ENCODE results near the gene CACNA1C. TPM values are rescaled to one million over a fixed set of nuclear protein-coding genes. Genes with fewer than 3 reads are reported as not detected.

The CACNA1C gene
- total and polyA plus RNA-seq, 10 of the 15 experiments (the other 5 are each of a cell fraction or from before 2014, with no cell fraction given): under 0.01 to 0.15 (median 0.09) TPM; not detected in 5

DNA sequence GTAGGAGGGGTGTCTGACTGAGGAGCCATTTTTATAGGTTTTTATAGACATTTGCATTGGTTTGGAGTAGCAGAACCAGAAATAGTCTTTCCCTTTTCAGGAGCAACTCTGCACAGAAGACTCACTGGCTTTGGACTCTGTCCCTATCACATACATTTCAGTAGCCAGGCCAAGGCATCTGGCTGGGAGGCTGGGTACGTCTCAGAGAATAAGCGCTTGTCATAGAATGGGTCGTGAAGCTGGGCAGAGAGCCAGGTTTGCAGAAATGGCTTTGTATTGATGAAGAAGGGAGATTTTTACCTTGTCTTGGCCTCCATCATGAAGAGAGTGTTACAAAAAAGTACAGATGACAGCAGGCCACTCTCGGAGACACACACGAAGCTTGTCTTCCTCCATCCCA lies 98.6 kb downstream of the CACNA1C start:
- in situ Hi-C loops (cut with MboI) (no loop called here), intact Hi-C loops (cut with micrococcal nuclease; ENCODE audit: unreplicated experiment) (no loop called here)
- Histone ChIP-seq H3K4me3 (no peak overlapping the region), H3K4me1 (ENCODE audit: control insufficient read depth, insufficient read depth, low read length) (peaks cover 10% of the 10 kb centered on the region; the same call in 1 of the 2 replicates), H3K9ac (ENCODE audit: control insufficient read depth, insufficient read depth, low read length) (no peak overlapping the region), H3K27ac (ENCODE audit: control insufficient read depth, insufficient read depth) (no peak overlapping the region), H3K9me3 (replicated peaks; ENCODE audit: control insufficient read depth, insufficient read depth, low read length) (no peaks in the 10 kb centered on the region; the same call in 2 of the 3 replicates), H3K4me2 (ENCODE audit: control insufficient read depth, insufficient read depth) (no peak overlapping the region), H3K79me2 (ENCODE audit: control insufficient read depth, insufficient read depth, low read length) (no peaks in the 10 kb centered on the region), H3K27me3 (replicated peaks in 1 of 2; ENCODE audit: control insufficient read depth in 2 of 2, insufficient read depth in 2 of 2, low read length in 1 of 2) (peaks cover 0 to 1% of the 10 kb centered on the region in 2 experiments; a peak in 3 of 4 replicates), H3K36me3 (ENCODE audit: control insufficient read depth in 2 of 2, insufficient read depth in 2 of 2, low read length in 1 of 2) (no peaks in the 10 kb centered on the region), H2AFZ (ENCODE audit: control insufficient read depth, low read depth, low read length) (no peak overlapping the region), H4K20me1 (ENCODE audit: control insufficient read depth, insufficient read depth) (no peaks in the 10 kb centered on the region)
- ChIA-PET POLR2A (no interaction called here), SMC1A (ENCODE audit: uncharacterized antibody, unreplicated experiment) (interaction anchor here (0.9 kb wide), 1 partner anchor 100 kb away, joined by 4 read pairs; no protein-coding TSS in a partner anchor), CTCF (no interaction called here), RAD21 (ENCODE audit: unreplicated experiment) (no interaction called here)
- TF ChIP-seq BHLHE40 (IDR thresholded peaks at IDR 0.05; ENCODE audit: borderline replicate concordance in 1 of 2, low read depth in 2 of 2, low read length in 1 of 2) (no peak), HDGF (IDR thresholded peaks at IDR 0.05) (no peak), POLR2AphosphoS5 (IDR thresholded peaks at IDR 0.05; ENCODE audit: low read length) (no peak)
- TF ChIP-seq, protein P1, sequence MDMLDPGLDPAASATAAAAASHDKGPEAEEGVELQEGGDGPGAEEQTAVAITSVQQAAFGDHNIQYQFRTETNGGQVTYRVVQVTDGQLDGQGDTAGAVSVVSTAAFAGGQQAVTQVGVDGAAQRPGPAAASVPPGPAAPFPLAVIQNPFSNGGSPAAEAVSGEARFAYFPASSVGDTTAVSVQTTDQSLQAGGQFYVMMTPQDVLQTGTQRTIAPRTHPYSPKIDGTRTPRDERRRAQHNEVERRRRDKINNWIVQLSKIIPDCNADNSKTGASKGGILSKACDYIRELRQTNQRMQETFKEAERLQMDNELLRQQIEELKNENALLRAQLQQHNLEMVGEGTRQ (IDR thresholded peaks at IDR 0.05; ENCODE audit: borderline replicate concordance, low read depth, low read length): no peak
- FAIRE-seq: no peak
- 90% methylated on average over 5 of the region's 5 CpGs for WGBS (ENCODE audit: insufficient coverage, insufficient replicate concordance, low lambda C conversion rate, missing lambda C conversion rate)
- ATAC-seq: no peak
- no peak for DNase-seq (ENCODE audit: low read depth, low spot score)
- no TSS peak for BruUV-seq (replicated peaks)

DNA sequence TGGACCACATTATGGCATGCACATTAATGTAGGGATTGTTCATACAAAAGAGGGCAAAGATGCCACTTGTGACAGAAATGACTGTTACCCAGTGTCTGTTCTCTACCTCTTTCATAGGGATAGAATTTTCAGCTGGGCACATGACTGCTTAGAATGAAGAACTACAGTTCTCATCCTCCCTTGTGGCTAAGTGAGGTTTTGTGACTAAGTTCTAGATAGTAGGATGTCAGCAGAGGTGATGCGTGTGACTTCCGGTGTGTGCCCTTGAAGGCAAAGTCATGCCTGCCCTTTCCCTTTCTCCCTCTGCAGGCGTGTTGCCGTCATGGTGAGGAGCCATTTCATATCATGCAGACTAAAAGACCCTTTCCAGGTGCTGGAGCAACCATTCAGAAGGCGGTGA lies 99.3 kb downstream of the CACNA1C start:
- H2AFZ ChIP-seq (ENCODE audit: control insufficient read depth, low read depth, low read length): peak overlapping the region; percentile 61
- H3K27me3 ChIP-seq (replicated peaks in 1 of 2; ENCODE audit: control insufficient read depth in 2 of 2, insufficient read depth in 2 of 2, low read length in 1 of 2): peaks cover 0 to 3% of the 10 kb centered on the region in 2 experiments; a peak in 1 of 4 replicates
- no peak overlapping the region for H3K27ac ChIP-seq (ENCODE audit: control insufficient read depth, insufficient read depth)
- H3K9ac ChIP-seq (ENCODE audit: control insufficient read depth, insufficient read depth, low read length): no peak overlapping the region
- BruUV-seq (replicated peaks): no TSS peak
- POLR2A ChIA-PET: no interaction called here
- peaks cover 10% of the 10 kb centered on the region; the same call in 1 of the 2 replicates for H3K4me1 ChIP-seq (ENCODE audit: control insufficient read depth, insufficient read depth, low read length)
- WGBS (ENCODE audit: insufficient coverage, insufficient replicate concordance, low lambda C conversion rate, missing lambda C conversion rate): 3% methylated on average over 5 of the region's 5 CpGs
- no peak overlapping the region for H3K4me3 ChIP-seq
- SMC1A ChIA-PET (ENCODE audit: uncharacterized antibody, unreplicated experiment): interaction anchor here (0.9 kb wide), 1 partner anchor 99 kb away, joined by 4 read pairs; no protein-coding TSS in a partner anchor
- H3K9me3 ChIP-seq (replicated peaks; ENCODE audit: control insufficient read depth, insufficient read depth, low read length): no peaks in the 10 kb centered on the region; the same call in 2 of the 3 replicates
- FAIRE-seq (peak; percentile 65), ATAC-seq (peak; percentile 96), DNase-seq (ENCODE audit: low read depth, low spot score) (peak; percentile 75)
- CTCF ChIA-PET: no interaction called here
- H3K36me3 ChIP-seq (ENCODE audit: control insufficient read depth in 2 of 2, insufficient read depth in 2 of 2, low read length in 1 of 2): no peaks in the 10 kb centered on the region
- H3K79me2 ChIP-seq (ENCODE audit: control insufficient read depth, insufficient read depth, low read length): no peaks in the 10 kb centered on the region
- no peaks in the 10 kb centered on the region for H4K20me1 ChIP-seq (ENCODE audit: control insufficient read depth, insufficient read depth)
- intact Hi-C loops (cut with micrococcal nuclease; ENCODE audit: unreplicated experiment) (no loop called here), in situ Hi-C loops (cut with MboI) (no loop called here)
- 0 out of 2 replicates have a peak overlapping the region, but pooled peaks have one; percentile 12 for H3K4me2 ChIP-seq (ENCODE audit: control insufficient read depth, insufficient read depth)
- RAD21 ChIA-PET (ENCODE audit: unreplicated experiment): no interaction called here
- TF ChIP-seq HDGF (IDR thresholded peaks at IDR 0.05): no peak
- TF ChIP-seq IRF4 (IDR thresholded peaks at IDR 0.05; ENCODE audit: low read depth, low read length): peak; percentile 65
- TF ChIP-seq, protein P2, sequence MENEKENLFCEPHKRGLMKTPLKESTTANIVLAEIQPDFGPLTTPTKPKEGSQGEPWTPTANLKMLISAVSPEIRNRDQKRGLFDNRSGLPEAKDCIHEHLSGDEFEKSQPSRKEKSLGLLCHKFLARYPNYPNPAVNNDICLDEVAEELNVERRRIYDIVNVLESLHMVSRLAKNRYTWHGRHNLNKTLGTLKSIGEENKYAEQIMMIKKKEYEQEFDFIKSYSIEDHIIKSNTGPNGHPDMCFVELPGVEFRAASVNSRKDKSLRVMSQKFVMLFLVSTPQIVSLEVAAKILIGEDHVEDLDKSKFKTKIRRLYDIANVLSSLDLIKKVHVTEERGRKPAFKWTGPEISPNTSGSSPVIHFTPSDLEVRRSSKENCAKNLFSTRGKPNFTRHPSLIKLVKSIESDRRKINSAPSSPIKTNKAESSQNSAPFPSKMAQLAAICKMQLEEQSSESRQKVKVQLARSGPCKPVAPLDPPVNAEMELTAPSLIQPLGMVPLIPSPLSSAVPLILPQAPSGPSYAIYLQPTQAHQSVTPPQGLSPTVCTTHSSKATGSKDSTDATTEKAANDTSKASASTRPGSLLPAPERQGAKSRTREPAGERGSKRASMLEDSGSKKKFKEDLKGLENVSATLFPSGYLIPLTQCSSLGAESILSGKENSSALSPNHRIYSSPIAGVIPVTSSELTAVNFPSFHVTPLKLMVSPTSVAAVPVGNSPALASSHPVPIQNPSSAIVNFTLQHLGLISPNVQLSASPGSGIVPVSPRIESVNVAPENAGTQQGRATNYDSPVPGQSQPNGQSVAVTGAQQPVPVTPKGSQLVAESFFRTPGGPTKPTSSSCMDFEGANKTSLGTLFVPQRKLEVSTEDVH (IDR thresholded peaks at IDR 0.05; ENCODE audit: low read depth, partially characterized antibody): no peak
- no peak for TF ChIP-seq SMAD5 (IDR thresholded peaks at IDR 0.05; ENCODE audit: low read depth)
- no peak for TF ChIP-seq SIX5 (IDR thresholded peaks at IDR 0.05; ENCODE audit: low read depth, low read length, severe bottlenecking)
- no peak for TF ChIP-seq NR2C2 (IDR thresholded peaks at IDR 0.05; ENCODE audit: borderline replicate concordance, control insufficient read depth, insufficient read length, low read depth)
- no peak for TF ChIP-seq EGR1 (IDR thresholded peaks at IDR 0.05; ENCODE audit: borderline replicate concordance in 1 of 2, low read depth in 2 of 2, low read length in 2 of 2)
- TF ChIP-seq CBX3 (IDR thresholded peaks at IDR 0.05; ENCODE audit: borderline replicate concordance, low read depth): no peak
- no peak for TF ChIP-seq CHD1 (IDR thresholded peaks at IDR 0.05; ENCODE audit: low read depth, low read length)
- no peak for TF ChIP-seq KLF5 (IDR thresholded peaks at IDR 0.05; ENCODE audit: partially characterized antibody)
- no peak for TF ChIP-seq RCOR1 (conservative IDR thresholded peaks at IDR 0.05; ENCODE audit: low read depth, low read length)
- no peak for TF ChIP-seq ZBED1 (IDR thresholded peaks at IDR 0.05; ENCODE audit: borderline replicate concordance)

All from GM12878 (cell line).